Measurements from ENCODE around the gene GNG14.
"Not testable (repeated sequence)": the region's sequence is repeated elsewhere in the genome, so short reads cannot be mapped to it uniquely, and the experiment has no call there.

GNG14 gene

GRCh38 chr19:12723381-12723640 lies 35.5 kb downstream of the GNG14 start:
- DNase-seq (ENCODE audit: extremely low read depth, low read depth), result no peak
- no peak for TF ChIP-seq CTCF (IDR thresholded peaks at IDR 0.05; ENCODE audit: low read depth, low read length, missing control alignments)
- peak overlapping the region; percentile 74 for H3K4me3 ChIP-seq (replicated peaks; ENCODE audit: low read depth, low read length)

- peak; percentile 51 for DNase-seq (ENCODE audit: extremely low read depth, low read depth)
- peak within 1 kb of the TSS; percentile 74 for H3K4me3 ChIP-seq (replicated peaks; ENCODE audit: low read depth, low read length)
- TF ChIP-seq CTCF (IDR thresholded peaks at IDR 0.05; ENCODE audit: low read depth, low read length, missing control alignments), result no peak
Observed at GRCh38 chr19:12723641-12724426, 36.0 kb downstream of the GNG14 start, which contains the start of gene TNPO2. Gene TNPO2 (minus strand): TSS chr19:12723932. CDS start chr19:12720977, 2,955 bp downstream.

GRCh38 chr19:12725612-12726011 lies 37.8 kb downstream of the GNG14 start:
- H3K4me3 ChIP-seq (replicated peaks; ENCODE audit: low read depth, low read length); DNase-seq (ENCODE audit: extremely low read depth, low read depth): not testable (repeated sequence)

DNA sequence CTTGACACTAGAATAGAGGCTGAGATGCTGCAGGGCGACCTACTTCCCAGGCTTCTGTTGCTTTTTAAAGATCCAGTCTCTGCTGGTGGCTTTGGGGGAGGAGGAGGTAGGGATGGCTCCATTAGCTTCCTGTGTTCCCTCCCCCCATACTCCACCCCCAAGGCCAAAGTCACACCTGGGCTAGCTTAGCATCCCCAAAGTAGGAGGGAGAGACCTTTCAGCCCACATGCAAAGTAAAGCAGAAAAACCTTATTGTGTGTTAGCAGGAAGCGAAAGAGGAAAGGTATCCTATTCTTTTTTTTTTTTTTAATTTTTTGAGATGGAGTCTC lies 39.2 kb downstream of the GNG14 start:
- no peak overlapping the region for H3K4me3 ChIP-seq (replicated peaks; ENCODE audit: low read depth, low read length)
- no peak for DNase-seq (ENCODE audit: extremely low read depth, low read depth)
- no peak for TF ChIP-seq CTCF (IDR thresholded peaks at IDR 0.05; ENCODE audit: low read depth, low read length, missing control alignments)

GRCh38 chr19:12727745-12728433 lies 40.1 kb downstream of the GNG14 start:
- no peak for DNase-seq (ENCODE audit: extremely low read depth, low read depth)
- no peak for TF ChIP-seq CTCF (IDR thresholded peaks at IDR 0.05; ENCODE audit: low read depth, low read length, missing control alignments)
- no peak overlapping the region for H3K4me3 ChIP-seq (replicated peaks; ENCODE audit: low read depth, low read length)

GRCh38 chr19:12730064-12730463 lies 42.3 kb downstream of the GNG14 start:
- H3K4me3 ChIP-seq (replicated peaks; ENCODE audit: low read depth, low read length), result no peak overlapping the region
- DNase-seq (ENCODE audit: extremely low read depth, low read depth), result no peak
- TF ChIP-seq CTCF (IDR thresholded peaks at IDR 0.05; ENCODE audit: low read depth, low read length, missing control alignments), result no peak

DNA sequence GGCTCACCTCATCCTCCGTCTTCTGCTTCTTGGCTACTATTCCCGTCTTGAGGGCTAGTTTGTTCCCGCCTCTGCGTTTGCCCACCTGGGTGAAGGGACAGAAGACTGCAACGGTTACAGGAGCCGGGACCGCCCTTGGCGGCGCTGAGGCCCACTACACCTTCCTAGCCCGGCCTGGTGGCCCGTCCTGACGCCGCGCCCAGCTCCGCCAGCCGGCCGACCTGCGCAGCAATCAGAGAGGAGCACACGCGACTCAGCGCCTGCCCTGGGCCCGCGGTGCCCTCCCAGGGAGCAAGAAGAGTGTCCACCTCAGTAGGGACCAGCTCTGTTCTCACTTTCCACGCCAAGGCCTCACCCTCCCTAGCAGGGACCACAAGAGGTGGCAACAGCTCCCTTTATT lies 43.5 kb downstream of the GNG14 start:
- TF ChIP-seq CTCF (IDR thresholded peaks at IDR 0.05; ENCODE audit: low read depth, low read length, missing control alignments), result no peak
- no peak overlapping the region for H3K4me3 ChIP-seq (replicated peaks; ENCODE audit: low read depth, low read length)
- DNase-seq (ENCODE audit: extremely low read depth, low read depth), result no peak
